NCI-H2196 treated with DMSO at 0.1 percent for 48 hours (cell line): ENCODE results near the gene SLC13A4.

Source experiments
- DNase-seq: peaks from one replicate; lab custom pipeline; 2025; ENCODE audit not compliant: unreplicated experiment; lab: John Stamatoyannopoulos, UW

The SLC13A4 gene

GRCh38 chr7:135721198-135721820, 6.7 kb downstream of the SLC13A4 start:
- DNase-seq, result no peak

- no peak for DNase-seq
Observed at GRCh38 chr7:135719688-135720087, 8.3 kb downstream of the SLC13A4 start.

- no peak for DNase-seq
Observed at GRCh38 chr7:135718794-135719437, 9.1 kb downstream of the SLC13A4 start.

GRCh38 chr7:135718219-135718618, 9.8 kb downstream of the SLC13A4 start:
- DNase-seq, result no peak

GRCh38 chr7:135717693-135718092, 10.3 kb downstream of the SLC13A4 start:
- DNase-seq, result no peak

DNA sequence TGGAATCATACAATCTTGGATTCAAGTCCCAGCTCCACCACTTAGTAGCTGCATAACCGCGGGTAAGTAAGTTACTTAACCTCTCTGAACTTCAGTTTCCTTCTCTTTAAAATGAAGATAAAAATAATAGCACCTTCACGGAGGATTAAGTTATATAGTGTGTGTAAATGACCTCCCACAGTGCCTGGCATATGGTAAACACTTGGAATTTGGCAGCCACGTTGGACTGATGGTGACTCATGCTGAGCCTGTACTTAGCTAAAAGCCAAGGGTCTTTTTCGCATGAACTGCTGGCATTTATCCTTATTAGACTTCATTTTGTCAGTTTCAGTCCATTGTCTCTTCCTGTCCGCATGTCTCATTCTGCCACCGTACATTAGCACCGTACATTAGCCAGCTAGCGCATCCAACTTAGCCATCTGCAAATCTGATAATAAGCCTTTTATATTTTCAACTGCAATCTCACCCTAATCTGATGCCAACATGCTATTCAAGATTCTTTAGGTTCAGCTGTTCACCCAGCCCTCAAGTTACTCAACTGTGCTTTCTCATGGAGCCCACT, 11.2 kb downstream of the SLC13A4 start:
- no peak for DNase-seq

- no peak for DNase-seq
Observed at GRCh38 chr7:135715673-135716072, 12.3 kb downstream of the SLC13A4 start.

GRCh38 chr7:135715055-135715522, 12.9 kb downstream of the SLC13A4 start:
- no peak for DNase-seq

DNA sequence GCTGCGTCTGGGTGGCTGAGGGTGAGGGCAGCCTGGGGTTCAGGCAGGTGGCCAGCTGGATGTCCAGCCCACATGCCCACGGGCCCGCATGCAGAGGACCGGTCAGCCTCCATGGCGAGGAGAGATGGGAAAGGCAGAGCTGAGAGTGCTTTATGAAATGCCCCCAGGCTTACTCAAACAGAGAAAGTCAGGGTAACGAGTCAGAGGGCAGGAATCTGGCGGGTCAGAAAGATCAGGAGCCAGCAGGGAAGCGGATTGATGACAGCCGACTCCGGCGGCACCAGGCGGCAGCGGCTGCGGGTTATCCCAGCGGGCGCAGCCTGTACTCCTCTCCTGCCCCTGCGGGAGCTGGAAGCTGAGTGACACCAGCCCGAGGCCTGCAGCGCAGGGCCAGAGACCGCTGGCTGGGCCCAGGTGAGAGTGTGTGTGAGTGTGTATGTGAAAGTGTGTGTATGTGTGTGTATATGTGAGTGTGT, 13.4 kb downstream of the SLC13A4 start:
- DNase-seq, result no peak

DNA sequence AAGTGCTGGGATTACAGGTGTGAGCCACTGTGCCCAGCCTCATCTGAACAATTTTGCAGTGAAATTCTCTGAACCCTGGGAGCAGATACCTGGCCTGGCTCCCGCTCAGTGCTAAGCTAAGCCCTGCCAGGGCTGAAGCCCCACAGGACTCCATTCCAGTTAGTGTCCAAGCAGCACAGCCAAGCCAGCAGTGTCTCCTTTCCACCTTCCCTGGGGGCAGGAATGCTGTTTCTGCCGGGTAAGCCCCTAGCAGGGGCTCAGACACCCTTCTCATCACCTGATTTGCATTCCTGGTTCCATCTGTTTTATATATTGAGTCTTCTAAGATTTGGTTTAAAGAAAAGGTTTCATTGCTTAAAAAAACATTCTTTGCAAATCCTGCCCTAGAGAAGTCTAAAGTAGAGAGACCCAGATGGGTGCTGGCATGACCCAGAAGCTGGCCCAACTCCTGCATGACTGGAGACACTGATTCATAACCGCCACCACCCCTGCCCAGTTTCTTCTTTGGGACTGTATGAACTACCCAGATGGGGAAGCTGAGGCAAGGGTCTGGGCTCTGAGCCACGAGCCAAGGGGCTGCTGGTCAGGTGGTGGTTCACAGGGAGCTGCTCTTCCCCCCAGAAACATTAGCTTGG, 14.0 kb downstream of the SLC13A4 start:
- no peak for DNase-seq

DNA sequence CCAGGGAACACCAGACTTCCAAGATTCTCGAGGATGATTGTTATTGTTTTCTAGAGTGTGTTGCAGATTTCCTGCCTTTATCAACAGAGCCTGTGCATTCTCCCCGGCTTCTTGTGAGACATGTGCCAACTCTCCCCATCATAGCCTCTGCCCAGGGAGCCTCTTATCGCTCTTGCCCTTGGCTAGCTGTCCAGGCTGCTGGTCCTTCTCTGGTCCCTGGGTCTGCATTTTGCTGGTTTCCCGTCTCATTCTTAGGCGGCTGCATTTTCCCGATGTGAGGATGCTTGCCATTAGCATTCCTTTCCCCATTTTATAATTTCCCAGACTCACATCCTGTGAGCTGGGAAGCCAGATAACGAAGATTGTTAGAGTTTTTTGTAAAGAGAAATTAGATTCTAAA, 15.2 kb downstream of the SLC13A4 start:
- no peak for DNase-seq

GRCh38 chr7:135712182-135712782, 15.7 kb downstream of the SLC13A4 start:
- no peak for DNase-seq

DNA sequence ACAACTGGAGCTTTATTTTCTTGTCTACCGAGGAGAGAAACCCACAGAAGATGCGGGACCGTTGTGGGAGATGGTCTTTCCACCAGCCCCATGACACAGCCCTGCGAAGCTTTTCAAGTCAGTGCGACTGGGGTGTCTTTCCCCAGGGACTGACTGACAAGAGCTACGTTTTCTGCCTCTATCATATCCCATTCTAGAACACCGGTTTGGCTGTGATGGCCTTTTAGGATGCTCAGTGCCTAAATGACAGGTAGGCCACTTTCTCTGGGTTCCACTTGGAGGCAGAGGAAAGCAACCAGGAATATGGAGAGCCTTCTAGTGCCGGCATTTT, 16.9 kb downstream of the SLC13A4 start:
- no peak for DNase-seq

DNA sequence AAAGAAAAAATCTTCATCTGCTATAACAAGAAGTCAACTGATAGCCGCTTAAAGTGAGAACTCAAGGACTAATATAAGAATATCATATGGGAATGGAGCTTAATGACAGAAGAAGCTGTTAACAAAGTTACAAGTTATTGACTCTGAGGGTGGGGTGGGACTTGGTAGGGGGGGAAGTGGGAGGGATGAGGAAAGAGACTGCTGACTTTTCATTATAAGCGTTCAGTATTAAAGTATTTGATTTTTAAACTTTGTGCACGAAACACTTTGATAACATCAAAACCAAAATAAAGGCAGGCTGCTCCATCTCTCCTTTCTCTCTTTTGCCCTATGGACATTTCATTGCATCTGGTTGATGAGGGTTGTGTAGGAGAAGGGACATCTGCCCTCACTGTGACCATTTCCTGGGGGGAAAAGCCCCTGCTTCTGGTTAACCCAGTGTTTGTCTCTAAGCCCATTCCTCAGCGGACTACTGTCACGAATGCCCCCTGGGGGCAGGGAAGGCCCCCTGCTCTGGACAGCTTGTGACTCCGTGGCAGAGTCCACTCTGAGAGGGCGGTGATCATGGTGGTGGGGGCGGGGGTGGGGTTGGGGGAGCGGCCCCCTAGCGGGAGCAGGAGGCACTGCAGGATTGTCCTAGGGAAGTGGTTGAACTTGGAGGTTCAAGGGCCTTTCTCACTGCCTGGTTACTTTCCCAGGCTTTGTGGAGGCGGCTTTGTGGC, 17.4 kb downstream of the SLC13A4 start:
- no peak for DNase-seq

DNA sequence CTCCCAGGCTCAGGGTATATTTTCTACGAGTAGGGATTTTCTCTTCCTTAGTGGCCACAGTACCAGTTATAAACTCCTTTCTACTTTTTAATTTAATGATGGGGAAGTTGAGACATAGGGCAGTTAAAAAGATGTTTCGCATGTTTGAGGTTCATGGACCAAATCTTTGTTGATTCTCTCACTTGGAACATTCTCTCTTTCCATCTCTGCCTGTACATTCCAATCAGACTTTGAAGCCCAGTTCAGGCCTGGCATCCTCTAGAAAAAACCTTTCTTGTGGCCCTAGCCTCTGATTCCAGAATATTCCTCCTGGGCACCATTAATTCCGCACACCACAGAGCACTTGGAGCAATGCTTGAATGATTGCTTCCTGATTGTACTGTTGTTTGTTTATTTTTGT, 18.5 kb downstream of the SLC13A4 start:
- no peak for DNase-seq

DNA sequence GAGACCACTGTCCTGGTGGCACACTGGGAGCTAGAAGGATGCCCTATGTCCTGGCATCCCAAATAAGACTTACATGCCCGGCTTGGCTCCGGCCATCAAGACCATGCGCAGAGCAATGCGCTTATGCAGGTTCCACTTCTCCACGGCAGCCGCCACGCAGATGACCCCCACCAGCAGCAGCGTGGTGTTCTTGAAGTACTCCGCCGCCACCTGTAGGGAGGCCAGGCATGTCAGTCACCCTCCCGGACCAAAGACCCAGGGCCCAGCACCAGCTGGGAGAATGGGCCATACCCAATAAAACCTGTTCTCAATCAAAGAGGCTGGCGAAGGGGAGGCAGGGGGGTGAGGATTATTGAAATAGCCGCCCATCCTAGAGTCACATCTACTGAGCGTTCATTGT, 19.9 kb downstream of the SLC13A4 start:
- no peak for DNase-seq

- no peak for DNase-seq
Observed at GRCh38 chr7:135707570-135707966, 20.4 kb downstream of the SLC13A4 start.

GRCh38 chr7:135706858-135707569, 21.0 kb downstream of the SLC13A4 start:
- no peak for DNase-seq

- DNase-seq, result no peak
Observed at GRCh38 chr7:135706038-135706742, 21.8 kb downstream of the SLC13A4 start.

GRCh38 chr7:135704698-135705097, 23.3 kb downstream of the SLC13A4 start:
- peak; percentile 66 for DNase-seq
